Effector memory CD4-positive, alpha-beta T cell (primary cell): ENCODE measurements around the gene RUVBL1.

Source experiments
- DNase-seq, 3 donors: peaks; one replicate each; pipeline ENCODE4 v3.0.0-alpha.2; 2020
- H3K27ac ChIP-seq: 2 replicates; pipeline ENCODE4 v1.7.0; 2013; ENCODE audit warnings: mild to moderate bottlenecking, low read length, moderate library complexity; ENCODE audit not compliant: insufficient read depth, poor library complexity, severe bottlenecking
- H3K27me3 ChIP-seq: replicated peaks from 2 replicates; pipeline ENCODE4 v1.7.0; 2013; ENCODE audit warnings: mild to moderate bottlenecking, low read length; ENCODE audit not compliant: insufficient read depth, control insufficient read depth, poor library complexity, severe bottlenecking
- H3K36me3 ChIP-seq: 2 replicates; pipeline ENCODE4 v1.7.0; 2013; ENCODE audit warnings: mild to moderate bottlenecking, low read length, moderate library complexity; ENCODE audit not compliant: control insufficient read depth, insufficient read depth
- H3K4me1 ChIP-seq: 2 replicates; pipeline ENCODE4 v1.7.0; 2013; ENCODE audit warnings: low read length, mild to moderate bottlenecking; ENCODE audit not compliant: control insufficient read depth, insufficient read depth, poor library complexity, severe bottlenecking
- H3K4me3 ChIP-seq: 2 replicates; pipeline ENCODE4 v1.7.0; 2013; ENCODE audit warnings: low read length, low read depth, mild to moderate bottlenecking; ENCODE audit not compliant: insufficient read depth, poor library complexity, severe bottlenecking
- H3K9me3 ChIP-seq: 2 replicates; pipeline ENCODE4 v1.7.0; 2013; ENCODE audit warnings: mild to moderate bottlenecking, low read length, moderate library complexity; ENCODE audit not compliant: control insufficient read depth

The RUVBL1 gene

DNA sequence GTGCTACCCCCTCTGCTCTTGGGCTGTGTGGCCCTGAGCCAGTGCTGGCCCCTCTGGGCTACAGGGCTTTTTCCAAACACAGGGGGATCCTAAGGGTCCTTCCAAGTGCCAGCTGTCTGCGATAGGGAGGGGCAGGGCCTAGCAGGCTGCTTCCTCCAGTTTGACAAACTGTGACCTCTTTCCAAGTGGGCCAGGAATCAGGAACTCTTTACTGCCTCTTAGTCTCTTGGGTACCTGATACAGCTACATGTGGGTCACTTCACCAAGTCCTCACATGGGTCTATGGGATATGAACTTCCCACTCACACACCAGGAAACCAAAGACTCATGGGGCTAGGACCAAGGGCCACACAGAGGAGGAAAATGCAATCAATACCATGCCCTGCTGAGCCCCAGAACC lies 45.9 kb downstream of the RUVBL1 start:
- Histone ChIP-seq H3K4me3 (no peak overlapping the region), H3K27me3 (peaks cover 5% of the 10 kb centered on the region), H3K36me3 (peaks cover 36% of the 10 kb centered on the region), H3K4me1 (peaks cover 12% of the 10 kb centered on the region), H3K9me3 (no peaks in the 10 kb centered on the region), H3K27ac (no peak overlapping the region)
- no peak for DNase-seq

DNA sequence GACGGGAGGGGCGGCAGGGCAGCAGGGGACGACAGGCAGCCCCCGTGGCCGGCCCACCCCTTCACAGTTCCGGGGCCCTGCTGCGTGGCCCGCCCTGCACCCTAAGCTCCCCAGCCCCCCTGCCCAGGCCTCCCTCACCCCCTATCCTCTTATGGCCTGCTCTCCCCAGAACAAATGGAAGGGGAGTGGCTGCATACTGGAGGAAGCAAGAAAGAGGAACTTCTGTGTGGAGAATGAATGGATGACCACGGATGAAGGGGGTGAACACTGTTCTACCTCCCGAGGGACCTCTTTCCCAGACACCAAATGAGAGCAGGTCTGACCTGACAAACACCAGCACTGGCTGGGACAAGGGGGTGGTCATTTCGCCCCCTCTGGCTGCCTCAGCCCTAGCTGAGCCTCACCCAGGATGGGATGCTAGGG lies 46.4 kb downstream of the RUVBL1 start:
- Histone ChIP-seq H3K9me3 (no peaks in the 10 kb centered on the region), H3K27me3 (peaks cover 5% of the 10 kb centered on the region), H3K27ac (no peak overlapping the region), H3K36me3 (peaks cover 35% of the 10 kb centered on the region), H3K4me3 (peak overlapping the region; percentile 71), H3K4me1 (peaks cover 12% of the 10 kb centered on the region)
- no peak for DNase-seq

DNA sequence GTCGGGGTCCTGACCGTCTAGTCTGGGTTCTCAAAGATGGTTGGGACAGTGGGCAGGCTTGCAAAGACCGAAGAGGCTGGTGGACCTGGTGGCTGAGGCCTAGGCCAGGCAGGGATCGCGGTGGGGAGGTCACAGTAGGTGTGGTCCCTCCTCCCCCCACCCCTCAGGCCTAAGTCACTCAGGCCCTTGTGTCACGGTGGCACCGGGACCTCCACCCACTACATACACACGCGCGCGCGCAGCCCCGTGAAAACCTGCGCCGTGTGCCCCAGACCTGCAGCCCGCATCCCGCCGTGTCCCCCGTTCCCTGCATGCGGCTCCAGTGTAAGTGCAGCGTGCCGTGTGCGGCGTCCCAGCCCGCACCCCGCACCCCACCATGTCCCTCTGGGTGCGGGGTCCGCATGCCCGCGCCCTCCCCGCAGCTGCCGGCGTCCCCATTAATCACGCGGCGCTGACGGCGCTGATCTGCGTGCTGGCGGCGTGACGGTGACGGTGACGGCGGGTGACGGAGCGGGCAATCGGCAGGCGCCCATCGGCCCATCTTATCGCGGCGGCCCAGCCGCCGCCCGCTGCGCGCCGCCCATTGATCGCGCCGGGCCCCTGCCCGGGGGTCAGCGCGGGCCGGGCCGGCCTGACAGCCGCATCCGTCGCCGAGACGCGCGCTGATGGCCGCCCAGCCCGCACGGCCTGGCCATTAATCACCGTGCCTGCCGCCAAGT lies 47.0 kb downstream of the RUVBL1 start:
- peak in 1 of 3 donors; percentile 18 for DNase-seq
- H3K4me1 ChIP-seq: peaks cover 12% of the 10 kb centered on the region
- peaks cover 36% of the 10 kb centered on the region for H3K36me3 ChIP-seq
- peak overlapping the region; percentile 71 for H3K4me3 ChIP-seq
- no peaks in the 10 kb centered on the region for H3K9me3 ChIP-seq
- H3K27ac ChIP-seq: no peak overlapping the region
- H3K27me3 ChIP-seq: peaks cover 5% of the 10 kb centered on the region

DNA sequence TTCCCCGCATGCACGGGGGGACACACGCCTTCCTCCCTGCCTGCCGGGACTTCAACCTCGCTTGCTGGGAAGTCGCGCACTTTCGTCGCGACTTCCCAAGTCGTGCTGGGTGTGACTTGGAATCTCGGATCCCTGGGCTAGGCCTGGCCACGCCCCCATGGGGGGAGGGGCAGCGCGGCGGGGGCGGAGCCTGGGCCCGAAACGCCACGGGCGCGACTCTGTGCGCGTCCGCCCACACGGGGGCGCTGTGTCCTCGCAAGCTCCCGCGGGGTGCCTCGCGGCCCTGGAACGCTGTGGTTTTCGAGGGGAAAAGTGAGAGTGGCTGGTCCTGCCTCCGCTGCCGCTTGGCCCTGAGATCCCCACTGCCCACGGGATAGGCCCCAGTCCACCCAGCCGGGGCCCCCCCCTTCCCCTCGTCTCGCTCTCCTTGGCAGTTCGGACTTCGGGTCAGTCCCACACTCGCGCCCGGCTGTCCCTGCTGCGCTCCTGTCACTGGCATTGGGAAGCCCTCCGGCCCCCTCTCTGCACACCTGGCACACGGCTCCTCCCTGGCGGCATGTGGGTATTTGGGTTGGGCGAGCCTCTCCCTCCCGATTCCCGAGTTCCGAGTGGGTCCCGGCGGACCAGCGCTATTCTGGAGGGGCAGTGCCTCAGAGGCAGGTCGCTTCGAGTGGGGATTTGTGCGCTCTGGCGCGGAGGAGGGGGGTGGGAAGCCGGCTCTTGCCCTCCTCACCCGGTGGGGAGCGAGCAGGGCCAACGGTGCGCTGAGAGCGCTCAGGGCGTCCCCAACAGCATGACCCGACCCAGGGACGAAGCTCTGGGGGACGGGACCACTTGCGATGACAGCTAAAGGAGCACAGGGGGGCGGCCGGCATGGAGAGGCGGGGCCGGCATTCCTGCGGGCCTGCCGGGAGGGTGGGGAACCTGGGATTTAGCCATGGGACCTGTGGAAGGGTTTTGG lies 47.8 kb downstream of the RUVBL1 start:
- H3K27me3 ChIP-seq: peaks cover 5% of the 10 kb centered on the region
- peak overlapping the region; percentile 71 for H3K4me3 ChIP-seq
- no peak overlapping the region for H3K27ac ChIP-seq
- DNase-seq: peak; percentile 67 to 78 (median 77)
- H3K4me1 ChIP-seq: peaks cover 12% of the 10 kb centered on the region
- H3K36me3 ChIP-seq: peaks cover 36% of the 10 kb centered on the region
- no peaks in the 10 kb centered on the region for H3K9me3 ChIP-seq

DNA sequence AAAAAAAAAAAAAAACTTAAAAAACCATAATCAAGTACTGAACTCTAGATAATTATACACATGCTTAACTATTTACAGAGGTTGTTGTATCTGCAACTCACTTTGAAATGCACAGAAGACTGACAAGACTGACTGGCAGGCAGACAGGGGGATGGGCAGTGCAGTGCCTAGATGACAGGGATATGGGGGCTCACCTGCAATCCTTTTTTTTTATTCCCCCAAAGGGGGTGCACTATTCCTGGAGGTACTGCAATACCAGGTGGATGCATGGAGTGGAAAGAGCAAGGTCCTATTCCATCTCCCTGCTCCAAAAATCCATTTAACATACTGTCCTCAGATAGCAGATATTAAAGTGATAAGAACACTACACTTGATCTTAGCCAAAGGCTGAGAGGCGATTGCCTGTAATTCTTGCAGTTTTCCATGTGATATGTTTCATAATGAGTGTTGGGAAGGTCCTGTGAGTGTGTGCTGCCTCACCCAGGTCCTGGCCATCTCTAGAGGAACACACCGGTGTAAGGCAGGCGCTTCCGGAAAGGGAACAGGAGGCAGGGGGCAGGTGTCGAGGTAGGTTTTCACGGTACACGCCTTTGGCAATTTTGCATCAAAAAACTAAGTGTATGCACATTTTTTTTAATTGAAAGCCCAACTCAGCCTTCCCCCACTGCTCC lies 48.6 kb downstream of the RUVBL1 start:
- Histone ChIP-seq H3K27ac (no peak overlapping the region), H3K4me1 (peaks cover 12% of the 10 kb centered on the region), H3K27me3 (peaks cover 5% of the 10 kb centered on the region), H3K36me3 (peaks cover 36% of the 10 kb centered on the region), H3K9me3 (no peaks in the 10 kb centered on the region), H3K4me3 (no peak overlapping the region)
- no peak for DNase-seq

DNA sequence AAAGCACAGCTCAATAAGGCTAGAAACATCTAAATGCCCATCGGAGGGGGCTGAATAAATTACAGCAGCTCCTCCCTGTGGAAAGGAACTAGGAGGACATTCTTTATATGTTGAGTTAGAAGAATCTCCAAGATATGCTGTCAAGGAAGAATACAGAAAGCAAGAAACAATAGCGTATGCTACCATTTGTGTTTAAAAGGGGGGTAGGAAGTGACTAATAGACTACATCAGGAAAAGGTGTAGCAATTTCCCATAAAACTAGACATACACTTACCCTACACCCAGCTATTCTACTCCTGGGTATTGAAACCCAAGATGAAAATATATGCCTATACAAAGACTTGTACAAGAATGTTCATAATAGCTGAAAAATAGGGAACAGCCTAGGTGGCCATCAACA lies 49.8 kb downstream of the RUVBL1 start:
- Histone ChIP-seq H3K36me3 (peaks cover 37% of the 10 kb centered on the region), H3K27me3 (peaks cover 5% of the 10 kb centered on the region), H3K27ac (no peak overlapping the region), H3K9me3 (no peaks in the 10 kb centered on the region), H3K4me1 (peaks cover 12% of the 10 kb centered on the region), H3K4me3 (no peak overlapping the region)
- DNase-seq: no peak

DNA sequence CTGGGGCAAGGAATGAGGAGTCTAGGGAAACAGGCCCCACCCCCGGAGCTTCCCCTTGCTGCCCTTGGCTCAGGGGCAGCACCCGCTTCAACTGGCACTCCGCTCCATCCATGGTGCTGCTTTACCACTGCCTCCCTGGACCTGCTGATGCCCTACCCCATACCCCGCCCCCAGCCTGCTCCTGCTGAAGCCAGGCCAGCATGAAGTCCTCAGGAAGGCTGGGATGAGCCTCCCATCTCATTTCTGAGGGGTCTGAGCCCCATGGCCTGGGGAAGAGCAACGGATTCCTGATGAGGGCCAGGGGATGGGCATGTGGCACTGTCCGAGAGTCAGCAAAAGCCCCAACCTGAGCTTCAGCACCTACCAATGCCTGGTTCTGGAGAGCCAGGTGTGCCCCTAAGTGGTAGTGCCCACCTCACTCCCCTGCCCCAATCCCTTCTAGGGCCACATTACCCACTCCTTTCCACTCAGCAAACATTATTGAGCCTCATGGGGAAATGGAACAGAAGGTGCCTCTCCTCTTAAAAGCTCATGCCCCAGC lies 50.4 kb downstream of the RUVBL1 start:
- no peaks in the 10 kb centered on the region for H3K9me3 ChIP-seq
- H3K27ac ChIP-seq: no peak overlapping the region
- no peak for DNase-seq
- H3K27me3 ChIP-seq: peaks cover 5% of the 10 kb centered on the region
- peaks cover 41% of the 10 kb centered on the region for H3K36me3 ChIP-seq
- H3K4me3 ChIP-seq: no peak overlapping the region
- H3K4me1 ChIP-seq: peaks cover 12% of the 10 kb centered on the region

DNA sequence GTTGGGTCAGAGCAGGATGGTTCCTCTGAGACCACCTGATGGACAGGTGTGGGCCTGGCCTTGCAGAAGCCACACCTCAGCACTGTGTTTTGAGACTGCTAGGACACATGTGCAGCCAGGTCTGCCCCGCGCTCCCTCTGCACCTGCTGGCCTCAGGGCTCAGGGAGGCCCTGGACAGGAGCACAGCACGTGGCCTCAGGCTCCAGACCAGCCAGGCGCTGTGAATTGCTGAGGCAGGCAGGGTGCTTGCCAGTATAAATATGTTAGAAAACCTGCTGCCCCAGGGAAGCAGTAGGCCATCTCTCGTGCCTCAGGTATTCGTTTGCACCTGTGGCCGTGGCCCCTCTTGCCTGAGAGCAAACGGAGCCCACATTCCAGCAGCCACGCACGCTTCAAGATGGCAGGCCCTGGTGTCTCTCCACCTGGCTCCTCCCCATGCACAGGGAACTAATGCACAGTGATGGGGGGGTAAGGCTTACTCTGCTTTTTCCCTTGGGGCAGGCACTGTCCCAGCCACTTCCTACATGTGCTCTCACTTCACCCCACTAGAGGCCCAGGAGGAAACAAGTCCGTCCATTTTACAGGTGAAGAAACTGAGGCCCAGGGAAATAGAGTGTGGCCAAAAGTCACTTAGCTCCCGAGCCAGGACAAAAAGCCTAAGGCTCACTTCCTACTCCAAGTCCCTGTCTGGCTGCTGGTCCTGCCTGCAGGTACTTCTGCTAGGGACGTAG lies 51.0 kb downstream of the RUVBL1 start:
- DNase-seq: no peak
- H3K27ac ChIP-seq: no peak overlapping the region
- H3K4me1 ChIP-seq: peaks cover 12% of the 10 kb centered on the region
- no peak overlapping the region for H3K4me3 ChIP-seq
- peaks cover 47% of the 10 kb centered on the region for H3K36me3 ChIP-seq
- H3K9me3 ChIP-seq: no peaks in the 10 kb centered on the region
- peaks cover 5% of the 10 kb centered on the region for H3K27me3 ChIP-seq

DNA sequence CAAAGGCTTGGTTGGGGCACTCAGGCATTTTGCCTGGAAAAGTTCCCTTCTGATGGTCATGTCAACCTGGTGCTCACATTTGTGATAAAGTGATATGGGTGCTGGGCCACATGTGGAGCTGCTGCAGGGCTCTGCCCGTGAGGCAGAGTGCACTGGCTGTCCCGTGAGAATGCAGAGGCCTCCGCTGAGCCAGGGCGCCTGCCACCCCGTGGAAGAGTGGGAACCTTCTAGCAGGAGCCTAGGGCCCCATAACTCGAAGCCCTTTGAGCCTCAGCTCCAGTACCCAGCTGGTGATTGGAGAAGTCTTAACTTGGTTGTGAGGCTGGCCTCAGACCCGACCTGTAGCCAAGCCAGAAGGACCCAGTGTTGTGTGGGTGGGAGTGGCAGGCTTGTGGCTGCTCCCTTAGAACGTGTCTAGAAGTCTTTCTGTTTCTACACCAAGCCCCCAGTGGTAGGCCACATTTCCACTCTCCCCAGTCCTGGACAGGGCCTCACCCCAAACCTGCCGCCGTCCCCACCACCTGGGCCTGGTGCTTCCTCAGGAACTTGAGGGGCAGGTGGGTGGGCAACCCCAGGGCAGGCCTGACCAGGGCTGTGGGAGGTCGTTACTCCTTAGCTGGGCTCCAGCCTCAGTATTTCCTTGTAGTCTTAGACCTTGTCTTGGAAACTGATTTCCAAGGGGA lies 51.7 kb downstream of the RUVBL1 start:
- peaks cover 5% of the 10 kb centered on the region for H3K27me3 ChIP-seq
- peaks cover 8% of the 10 kb centered on the region for H3K4me1 ChIP-seq
- H3K27ac ChIP-seq: no peak overlapping the region
- no peaks in the 10 kb centered on the region for H3K9me3 ChIP-seq
- no peak for DNase-seq
- H3K36me3 ChIP-seq: peaks cover 54% of the 10 kb centered on the region
- no peak overlapping the region for H3K4me3 ChIP-seq
